ENCODE measurements around the gene FOXF1. TPM values are rescaled to one million over a fixed set of nuclear protein-coding genes. Genes with fewer than 3 reads are reported as not detected.

Gene FOXF1
- total RNA-seq, 1 donor from 2014 or later: 0.69 TPM

GRCh38 chr16:86545954-86546637 lies 35.8 kb downstream of the FOXF1 start:
- Mint-ChIP-seq H3K27ac (ENCODE audit: unreplicated experiment) (no peak overlapping the region), H3K4me3 (ENCODE audit: unreplicated experiment) (peak overlapping the region; percentile 21), H3K4me1 (ENCODE audit: unreplicated experiment) (no peaks in the 10 kb centered on the region), H3K27me3 (ENCODE audit: unreplicated experiment) (peaks cover 1% of the 10 kb centered on the region), H3K9me3 (ENCODE audit: unreplicated experiment) (no peaks in the 10 kb centered on the region), H3K36me3 (ENCODE audit: low read depth, unreplicated experiment) (peaks cover 25% of the 10 kb centered on the region)
- DNase-seq (ENCODE audit: low spot score): no peak
- no peak for TF ChIP-seq CTCF (IDR thresholded peaks at IDR 0.05; ENCODE audit: unreplicated experiment)

- no peak for DNase-seq (ENCODE audit: low spot score)
- no peaks in the 10 kb centered on the region for H3K9me3 Mint-ChIP-seq (ENCODE audit: unreplicated experiment)
- peaks cover 22% of the 10 kb centered on the region for H3K36me3 Mint-ChIP-seq (ENCODE audit: low read depth, unreplicated experiment)
- no peak for TF ChIP-seq CTCF (IDR thresholded peaks at IDR 0.05; ENCODE audit: unreplicated experiment)
- peaks cover 1% of the 10 kb centered on the region for H3K27me3 Mint-ChIP-seq (ENCODE audit: unreplicated experiment)
- H3K4me3 Mint-ChIP-seq (ENCODE audit: unreplicated experiment): peak overlapping the region; percentile 21
- no peaks in the 10 kb centered on the region for H3K4me1 Mint-ChIP-seq (ENCODE audit: unreplicated experiment)
- H3K27ac Mint-ChIP-seq (ENCODE audit: unreplicated experiment): peak overlapping the region; percentile 48
These were observed 36.3 kb downstream of the FOXF1 start for GRCh38 chr16:86546638-86547013.

GRCh38 chr16:86547286-86547685 lies 37.0 kb downstream of the FOXF1 start:
- Mint-ChIP-seq H3K4me3 (ENCODE audit: unreplicated experiment) (no peak overlapping the region), H3K4me1 (ENCODE audit: unreplicated experiment) (no peaks in the 10 kb centered on the region), H3K27ac (ENCODE audit: unreplicated experiment) (no peak overlapping the region), H3K36me3 (ENCODE audit: low read depth, unreplicated experiment) (peaks cover 24% of the 10 kb centered on the region), H3K27me3 (ENCODE audit: unreplicated experiment) (peaks cover 1% of the 10 kb centered on the region), H3K9me3 (ENCODE audit: unreplicated experiment) (no peaks in the 10 kb centered on the region)
- no peak for TF ChIP-seq CTCF (IDR thresholded peaks at IDR 0.05; ENCODE audit: unreplicated experiment)
- no peak for DNase-seq (ENCODE audit: low spot score)

GRCh38 chr16:86549076-86549892 lies 39.0 kb downstream of the FOXF1 start:
- H3K27ac Mint-ChIP-seq (ENCODE audit: unreplicated experiment): no peak overlapping the region
- DNase-seq (ENCODE audit: low spot score): no peak

More at GRCh38 chr16:86549076-86549892, 39.0 kb downstream of the FOXF1 start:
- peaks cover 4% of the 10 kb centered on the region for H3K4me1 Mint-ChIP-seq (ENCODE audit: unreplicated experiment)
- peaks cover 28% of the 10 kb centered on the region for H3K36me3 Mint-ChIP-seq (ENCODE audit: low read depth, unreplicated experiment)
- H3K27me3 Mint-ChIP-seq (ENCODE audit: unreplicated experiment): peaks cover 4% of the 10 kb centered on the region
- TF ChIP-seq CTCF (IDR thresholded peaks at IDR 0.05; ENCODE audit: unreplicated experiment): no peak
- no peaks in the 10 kb centered on the region for H3K9me3 Mint-ChIP-seq (ENCODE audit: unreplicated experiment)
- H3K4me3 Mint-ChIP-seq (ENCODE audit: unreplicated experiment): no peak overlapping the region

All from endothelial cell (in vitro differentiated cells).